ENCODE data around the gene MAPK1. TPM values are rescaled to one million over a fixed set of nuclear protein-coding genes. Genes with fewer than 3 reads are reported as not detected.
A peak's percentile ranks its signal among the peaks of the same experiment; 100 is the strongest.

Gene MAPK1
- total and polyA plus RNA-seq, 7 donors = 18.0 to 73.2 (median 44.1) TPM

DNA sequence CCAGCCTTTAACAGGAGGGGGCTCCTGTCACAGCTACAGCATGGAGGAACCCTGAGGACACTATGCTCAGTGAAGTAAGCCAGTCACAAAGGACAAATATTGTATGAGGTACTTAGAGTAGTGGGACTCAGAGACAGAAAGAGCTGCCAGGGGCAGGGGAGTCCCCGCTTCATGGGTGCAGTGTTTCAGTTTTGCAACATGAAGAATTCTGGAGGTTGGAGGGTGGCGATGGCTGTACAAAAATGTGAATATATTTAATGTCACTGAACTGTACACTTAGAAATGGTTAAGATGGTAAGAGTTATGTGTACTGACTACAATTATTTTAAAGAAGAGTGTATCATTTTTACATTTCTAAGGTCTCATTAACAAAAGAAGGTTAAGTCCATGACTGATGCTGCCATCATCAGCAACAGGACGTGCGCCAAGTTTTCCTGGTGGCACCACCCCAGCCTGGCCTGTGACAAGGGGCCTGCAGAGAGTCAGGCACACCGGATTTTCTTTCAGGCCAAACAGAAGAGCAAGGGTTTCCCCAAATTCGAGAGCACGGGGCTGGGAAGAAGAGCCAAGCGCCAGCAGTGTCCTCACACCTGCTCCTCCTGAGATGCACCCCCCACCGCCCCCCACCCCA is 153.9 kb downstream of the MAPK1 start:
- peaks cover 0 to 12% (median 6%) of the 10 kb centered on the region in 4 donors for H3K4me1 ChIP-seq
- intact Hi-C loops (cut with DNase I) = loop anchor here (1.0 to 5.0 kb wide), 4 partner anchors 154 to 239 kb away; partner anchors contain the start of genes MAPK1 and PPM1F
- H3K9me3 ChIP-seq = no peaks in the 10 kb centered on the region
- H3K27me3 ChIP-seq = no peaks in the 10 kb centered on the region
- WGBS, 2 donors = 77 to 83% methylated on average over 9 of the region's 9 CpGs
- H3K36me3 ChIP-seq = no peaks in the 10 kb centered on the region
- DNase-seq = no peak
- no peak for TF ChIP-seq POLR2A (IDR thresholded peaks at IDR 0.05)
- no peak for TF ChIP-seq EP300 (IDR thresholded peaks at IDR 0.05)
- TF ChIP-seq POLR2AphosphoS5 (IDR thresholded peaks at IDR 0.05) = no peak
- TF ChIP-seq, protein P1, sequence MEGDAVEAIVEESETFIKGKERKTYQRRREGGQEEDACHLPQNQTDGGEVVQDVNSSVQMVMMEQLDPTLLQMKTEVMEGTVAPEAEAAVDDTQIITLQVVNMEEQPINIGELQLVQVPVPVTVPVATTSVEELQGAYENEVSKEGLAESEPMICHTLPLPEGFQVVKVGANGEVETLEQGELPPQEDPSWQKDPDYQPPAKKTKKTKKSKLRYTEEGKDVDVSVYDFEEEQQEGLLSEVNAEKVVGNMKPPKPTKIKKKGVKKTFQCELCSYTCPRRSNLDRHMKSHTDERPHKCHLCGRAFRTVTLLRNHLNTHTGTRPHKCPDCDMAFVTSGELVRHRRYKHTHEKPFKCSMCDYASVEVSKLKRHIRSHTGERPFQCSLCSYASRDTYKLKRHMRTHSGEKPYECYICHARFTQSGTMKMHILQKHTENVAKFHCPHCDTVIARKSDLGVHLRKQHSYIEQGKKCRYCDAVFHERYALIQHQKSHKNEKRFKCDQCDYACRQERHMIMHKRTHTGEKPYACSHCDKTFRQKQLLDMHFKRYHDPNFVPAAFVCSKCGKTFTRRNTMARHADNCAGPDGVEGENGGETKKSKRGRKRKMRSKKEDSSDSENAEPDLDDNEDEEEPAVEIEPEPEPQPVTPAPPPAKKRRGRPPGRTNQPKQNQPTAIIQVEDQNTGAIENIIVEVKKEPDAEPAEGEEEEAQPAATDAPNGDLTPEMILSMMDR (IDR thresholded peaks at IDR 0.05) = peak in 1 of 4 experiments; percentile 17
- H3K4me3 ChIP-seq = peak overlapping the region in 2 of 4 donors; percentile 7 to 14
- H3K27ac ChIP-seq = peak overlapping the region; percentile 0 to 54 (median 19)

DNA sequence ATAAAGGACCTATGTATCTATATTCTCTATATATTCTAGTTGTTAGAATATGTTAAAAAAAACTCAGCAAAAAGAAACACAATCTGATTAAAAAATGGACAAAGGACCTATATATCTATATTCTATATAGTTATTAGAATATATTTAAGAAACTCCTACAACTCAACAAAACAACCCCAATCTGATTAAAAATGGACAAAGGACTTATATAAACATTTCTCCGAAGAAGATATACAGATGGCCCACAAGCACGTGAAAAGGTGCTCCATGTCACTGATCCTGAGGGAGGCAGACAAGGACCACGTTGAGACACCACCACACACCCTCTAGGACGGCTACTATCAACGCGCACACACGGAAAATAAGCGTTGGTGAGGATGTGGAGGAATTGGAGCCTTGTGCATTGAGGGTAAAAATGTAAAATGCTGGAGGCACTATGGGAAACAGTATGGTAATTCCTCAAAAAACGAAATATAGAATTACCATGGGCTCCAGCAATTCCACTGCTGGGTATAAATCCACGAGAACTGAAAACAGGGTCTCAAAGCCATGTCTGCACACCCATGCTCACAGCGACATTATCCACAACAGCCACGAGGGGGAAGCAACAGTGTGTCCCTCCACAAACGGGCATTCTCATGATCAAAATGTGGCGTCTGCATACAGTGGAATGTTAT is 154.6 kb downstream of the MAPK1 start:
- DNase-seq = no peak
- intact Hi-C loops (cut with DNase I) = loop anchor here (1.0 to 5.0 kb wide), 4 partner anchors 154 to 239 kb away; partner anchors contain the start of genes MAPK1 and PPM1F

DNA sequence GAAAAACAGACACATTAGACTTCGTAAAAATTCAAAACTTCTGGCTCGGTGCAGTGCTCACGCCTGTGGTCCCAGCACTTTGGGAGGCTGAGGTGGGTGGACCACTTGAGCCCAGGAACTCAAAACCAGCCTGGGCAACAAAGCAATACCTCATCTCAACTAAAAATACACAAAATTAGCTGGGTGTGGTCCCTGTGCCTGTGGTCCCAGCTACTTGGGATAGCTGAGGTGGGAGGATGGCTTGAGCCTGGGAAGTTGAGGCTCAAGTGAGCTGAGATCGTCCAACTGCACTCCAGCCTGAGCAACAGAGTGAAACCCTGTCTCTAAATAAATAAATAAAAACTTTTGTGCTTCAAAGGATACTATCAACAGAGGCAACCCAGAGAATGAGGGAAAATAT is 155.6 kb downstream of the MAPK1 start:
- intact Hi-C loops (cut with DNase I) = loop anchor here (5.0 kb wide), 1 partner anchor 155 kb away; the partner anchor contains the start of gene MAPK1

More for the DNA sequence above, 154.6 kb downstream of the MAPK1 start:
- no peaks in the 10 kb centered on the region for H3K27me3 ChIP-seq
- H3K4me1 ChIP-seq = peaks cover 0 to 17% (median 7%) of the 10 kb centered on the region in 4 donors
- 20 to 37% methylated on average over 14 of the region's 14 CpGs for WGBS, 2 donors
- no peaks in the 10 kb centered on the region for H3K9me3 ChIP-seq
- H3K36me3 ChIP-seq = no peaks in the 10 kb centered on the region
- TF ChIP-seq, protein P1 (IDR thresholded peaks at IDR 0.05) = peak; percentile 75 to 84 (median 82)
- TF ChIP-seq POLR2AphosphoS5 (IDR thresholded peaks at IDR 0.05) (peak in 1 of 4 donors; percentile 1), EP300 (IDR thresholded peaks at IDR 0.05) (no peak), POLR2A (IDR thresholded peaks at IDR 0.05) (no peak)
- H3K27ac ChIP-seq = peak overlapping the region; percentile 0 to 54 (median 19)
- peak overlapping the region in 2 of 4 donors; percentile 7 to 14 for H3K4me3 ChIP-seq

DNA sequence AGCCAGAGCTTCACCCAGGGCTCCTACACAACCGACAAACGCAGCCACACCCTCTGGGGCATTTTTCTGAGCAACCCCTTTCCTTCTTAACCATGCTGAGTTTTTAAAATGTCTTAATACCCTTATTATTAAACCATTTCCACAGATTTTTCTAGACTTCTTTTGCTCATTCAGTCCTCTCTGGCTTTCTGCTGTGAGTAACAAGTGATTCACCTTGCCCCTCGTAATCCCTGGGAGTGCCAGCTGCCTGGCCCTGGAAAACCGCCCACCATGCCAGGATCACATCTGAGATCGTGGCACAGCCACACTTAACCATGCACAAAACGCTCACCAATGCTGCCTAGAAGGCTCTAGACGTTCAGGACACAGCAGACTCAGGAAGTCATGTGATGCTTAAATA is 157.3 kb downstream of the MAPK1 start:
- intact Hi-C loops (cut with DNase I) = loop anchor here (5.0 kb wide), 1 partner anchor 157 kb away; the partner anchor contains the start of gene MAPK1

More for the DNA sequence above, 155.6 kb downstream of the MAPK1 start:
- Histone ChIP-seq H3K9me3 (no peaks in the 10 kb centered on the region), H3K36me3 (no peaks in the 10 kb centered on the region), H3K27ac (no peak overlapping the region), H3K4me3 (no peak overlapping the region), H3K4me1 (peaks cover 0 to 22% (median 10%) of the 10 kb centered on the region in 4 donors), H3K27me3 (no peaks in the 10 kb centered on the region)
- TF ChIP-seq, protein P1 (IDR thresholded peaks at IDR 0.05) = no peak
- TF ChIP-seq POLR2A (IDR thresholded peaks at IDR 0.05) (no peak), POLR2AphosphoS5 (IDR thresholded peaks at IDR 0.05) (no peak), EP300 (IDR thresholded peaks at IDR 0.05) (no peak)
- WGBS, 2 donors = 91 to 93% methylated on average over 4 of the region's 4 CpGs
- no peak for DNase-seq

More for the DNA sequence above, 157.3 kb downstream of the MAPK1 start:
- DNase-seq = no peak
- Histone ChIP-seq H3K4me3 (no peak overlapping the region), H3K27ac (no peak overlapping the region), H3K9me3 (no peaks in the 10 kb centered on the region), H3K4me1 (peaks cover 0 to 22% (median 10%) of the 10 kb centered on the region in 4 donors), H3K36me3 (no peaks in the 10 kb centered on the region), H3K27me3 (no peaks in the 10 kb centered on the region)
- WGBS, 2 donors = 84 to 87% methylated on average over 7 of the region's 7 CpGs
- TF ChIP-seq POLR2AphosphoS5 (IDR thresholded peaks at IDR 0.05) (no peak), EP300 (IDR thresholded peaks at IDR 0.05) (no peak), POLR2A (IDR thresholded peaks at IDR 0.05) (no peak)
- TF ChIP-seq, protein P1 (IDR thresholded peaks at IDR 0.05) = no peak
